Measurements from ENCODE around the gene TSPEAR.

The TSPEAR gene

DNA sequence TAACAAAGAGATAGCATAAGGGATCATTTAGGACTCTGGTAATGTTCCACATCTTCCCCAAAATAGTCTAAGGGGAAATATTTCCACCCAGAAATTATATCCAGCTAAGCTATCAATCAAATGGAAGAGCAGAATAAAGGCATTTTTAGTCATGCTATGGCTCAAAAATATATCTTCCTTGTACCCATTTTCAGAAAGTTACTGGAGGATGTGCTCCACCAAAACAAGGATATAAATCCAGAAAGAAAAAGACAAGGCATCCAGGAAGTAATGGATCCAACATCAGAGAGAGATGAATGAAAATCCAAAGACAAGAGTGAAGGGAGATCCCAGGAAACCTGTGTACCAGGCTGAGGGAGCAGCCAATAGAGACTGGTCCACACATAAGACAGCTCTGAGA lies 102.2 kb downstream of the TSPEAR start:
- DNase-seq (ENCODE audit: extremely low spot score), result no peak
- POLR2A ChIA-PET, result no interaction called here
- CTCF ChIA-PET, result no interaction called here
- no peak for TF ChIP-seq FOXK2 (IDR thresholded peaks at IDR 0.05)
- no peak for TF ChIP-seq ARNT (IDR thresholded peaks at IDR 0.05)
- no peak for TF ChIP-seq FOXA1 (IDR thresholded peaks at IDR 0.05)
- TF ChIP-seq CTBP1 (IDR thresholded peaks at IDR 0.05; ENCODE audit: borderline replicate concordance), result no peak
- no peak for TF ChIP-seq FOXM1 (IDR thresholded peaks at IDR 0.05; ENCODE audit: borderline replicate concordance)
- TF ChIP-seq LEF1 (IDR thresholded peaks at IDR 0.05; ENCODE audit: borderline replicate concordance), result no peak
- no peak for TF ChIP-seq BHLHE40 (IDR thresholded peaks at IDR 0.05; ENCODE audit: borderline replicate concordance)
- no peak for TF ChIP-seq NFRKB (IDR thresholded peaks at IDR 0.05)
- no peak for TF ChIP-seq ZNF384 (IDR thresholded peaks at IDR 0.05)
- no peak for TF ChIP-seq HDGF (IDR thresholded peaks at IDR 0.05; ENCODE audit: borderline replicate concordance)
- TF ChIP-seq L3MBTL2 (conservative IDR thresholded peaks at IDR 0.05), result no peak
- no peak for TF ChIP-seq SUZ12 (IDR thresholded peaks at IDR 0.05)

DNA sequence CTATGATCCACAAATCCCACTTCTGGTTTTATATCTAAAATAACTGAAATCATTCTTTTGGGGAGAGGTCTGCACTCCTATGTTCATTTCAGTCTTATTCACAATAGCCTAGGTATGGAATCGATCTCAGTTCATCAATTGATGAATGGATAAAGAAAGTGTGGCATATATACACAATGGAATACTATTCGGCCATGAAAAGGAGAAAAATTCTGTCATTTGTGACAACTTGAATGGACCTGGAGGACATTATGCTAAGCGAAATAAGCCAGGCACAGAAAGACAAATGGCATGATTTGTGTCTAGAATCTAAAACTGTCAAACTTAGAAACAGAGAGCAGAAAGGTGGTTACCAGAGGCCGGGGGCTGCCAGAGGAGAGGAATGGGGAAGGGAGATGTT lies 104.9 kb downstream of the TSPEAR start:
- POLR2A ChIA-PET, result no interaction called here
- CTCF ChIA-PET, result no interaction called here
- TF ChIP-seq CTBP1 (IDR thresholded peaks at IDR 0.05; ENCODE audit: borderline replicate concordance), result no peak
- no peak for TF ChIP-seq L3MBTL2 (conservative IDR thresholded peaks at IDR 0.05)
- no peak for TF ChIP-seq ELF4 (IDR thresholded peaks at IDR 0.05)
- no peak for TF ChIP-seq TARDBP (IDR thresholded peaks at IDR 0.05)
- no peak for TF ChIP-seq LEF1 (IDR thresholded peaks at IDR 0.05; ENCODE audit: borderline replicate concordance)
- no peak for TF ChIP-seq FOXM1 (IDR thresholded peaks at IDR 0.05; ENCODE audit: borderline replicate concordance)
- DNase-seq (ENCODE audit: extremely low spot score), result no peak

DNA sequence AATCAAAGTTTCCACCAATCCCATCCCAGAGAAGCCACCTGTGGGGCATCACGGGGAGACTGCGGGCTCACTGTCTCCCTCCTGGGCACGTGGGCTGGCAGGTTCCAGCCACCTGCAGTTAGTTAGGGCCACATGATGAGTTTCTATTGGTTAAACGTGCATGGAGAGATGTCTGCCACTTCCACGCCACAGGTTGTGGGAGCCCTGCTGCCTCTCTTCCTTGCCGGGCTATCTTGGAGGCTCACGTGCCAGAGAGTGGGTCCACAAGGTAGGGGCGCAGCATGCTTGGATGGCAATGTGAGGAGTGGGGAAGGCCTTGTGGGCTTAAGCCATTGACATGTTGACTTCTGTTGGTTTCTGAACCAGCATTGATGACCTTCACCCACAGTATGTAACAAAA lies 107.5 kb downstream of the TSPEAR start:
- TF ChIP-seq ZNF384 (IDR thresholded peaks at IDR 0.05) (no peak), BHLHE40 (IDR thresholded peaks at IDR 0.05; ENCODE audit: borderline replicate concordance) (no peak), SP1 (IDR thresholded peaks at IDR 0.05) (no peak), HDGF (IDR thresholded peaks at IDR 0.05; ENCODE audit: borderline replicate concordance) (no peak), NFRKB (IDR thresholded peaks at IDR 0.05) (no peak), FOXM1 (IDR thresholded peaks at IDR 0.05; ENCODE audit: borderline replicate concordance) (no peak), ELF4 (IDR thresholded peaks at IDR 0.05) (no peak), L3MBTL2 (conservative IDR thresholded peaks at IDR 0.05) (no peak), SUZ12 (IDR thresholded peaks at IDR 0.05) (no peak), FOXK2 (IDR thresholded peaks at IDR 0.05) (no peak), TARDBP (IDR thresholded peaks at IDR 0.05) (no peak), FOXA1 (IDR thresholded peaks at IDR 0.05) (no peak), CTBP1 (IDR thresholded peaks at IDR 0.05; ENCODE audit: borderline replicate concordance) (no peak), LEF1 (IDR thresholded peaks at IDR 0.05; ENCODE audit: borderline replicate concordance) (no peak), ARNT (IDR thresholded peaks at IDR 0.05) (no peak), PKNOX1 (IDR thresholded peaks at IDR 0.05) (no peak)
- POLR2A ChIA-PET, result no interaction called here
- DNase-seq (ENCODE audit: extremely low spot score), result no peak
- CTCF ChIA-PET, result no interaction called here

DNA sequence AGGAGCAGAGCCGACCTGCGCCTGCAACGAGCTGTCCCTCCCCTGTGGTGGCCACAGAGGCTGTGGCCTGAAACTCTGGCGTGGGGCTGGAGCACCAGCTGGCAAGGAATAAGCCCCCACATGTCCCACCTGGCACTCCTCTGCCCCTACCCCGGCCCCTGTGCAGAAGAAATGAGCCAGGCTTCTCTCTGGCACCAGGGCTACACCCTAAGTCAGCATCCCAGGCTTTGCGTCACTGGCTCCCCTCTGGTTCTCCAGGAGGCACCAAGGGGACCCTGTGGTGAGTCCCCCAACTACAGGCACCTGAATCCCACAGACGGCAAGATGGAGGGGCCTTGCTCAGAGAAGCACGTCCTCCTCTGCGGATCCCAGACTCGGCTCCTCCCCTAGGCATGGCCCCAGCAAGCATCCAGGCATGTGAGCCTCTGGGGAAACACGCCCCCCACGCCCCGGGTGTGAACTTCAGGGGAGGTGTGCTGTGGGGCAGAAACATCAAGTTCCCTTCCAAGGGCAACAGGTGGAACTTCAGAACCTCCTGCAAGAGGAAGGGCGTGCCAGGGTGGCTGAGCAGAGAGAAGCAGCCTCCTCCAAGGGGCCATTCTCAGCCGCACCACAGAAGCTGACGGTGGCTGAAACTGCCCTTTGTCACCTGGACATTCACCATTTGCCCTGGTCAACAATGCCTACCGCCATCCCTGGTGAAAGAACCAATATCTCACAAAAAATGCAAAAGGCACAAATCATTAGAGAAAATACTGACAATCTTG lies 108.1 kb downstream of the TSPEAR start:
- DNase-seq (ENCODE audit: extremely low spot score), result no peak

GRCh38 chr21:44602463-44602850 lies 108.9 kb downstream of the TSPEAR start:
- POLR2A ChIA-PET, result no interaction called here
- CTCF ChIA-PET, result no interaction called here
- TF ChIP-seq FOXA1 (IDR thresholded peaks at IDR 0.05) (no peak), ELF4 (IDR thresholded peaks at IDR 0.05) (no peak), ZNF384 (IDR thresholded peaks at IDR 0.05) (no peak), FOXK2 (IDR thresholded peaks at IDR 0.05) (no peak), FOXM1 (IDR thresholded peaks at IDR 0.05; ENCODE audit: borderline replicate concordance) (no peak), ARNT (IDR thresholded peaks at IDR 0.05) (no peak), TARDBP (IDR thresholded peaks at IDR 0.05) (no peak), NFRKB (IDR thresholded peaks at IDR 0.05) (no peak), HDGF (IDR thresholded peaks at IDR 0.05; ENCODE audit: borderline replicate concordance) (no peak), SUZ12 (IDR thresholded peaks at IDR 0.05) (no peak), LEF1 (IDR thresholded peaks at IDR 0.05; ENCODE audit: borderline replicate concordance) (no peak), PKNOX1 (IDR thresholded peaks at IDR 0.05) (no peak), CTBP1 (IDR thresholded peaks at IDR 0.05; ENCODE audit: borderline replicate concordance) (no peak), BHLHE40 (IDR thresholded peaks at IDR 0.05; ENCODE audit: borderline replicate concordance) (no peak), L3MBTL2 (conservative IDR thresholded peaks at IDR 0.05) (no peak), SP1 (IDR thresholded peaks at IDR 0.05) (no peak)
- DNase-seq (ENCODE audit: extremely low spot score), result no peak

More for the DNA sequence above, 108.1 kb downstream of the TSPEAR start:
- no peak for TF ChIP-seq NFRKB (IDR thresholded peaks at IDR 0.05)
- TF ChIP-seq SP1 (IDR thresholded peaks at IDR 0.05), result no peak
- TF ChIP-seq SUZ12 (IDR thresholded peaks at IDR 0.05), result no peak
- no peak for TF ChIP-seq FOXA1 (IDR thresholded peaks at IDR 0.05)
- TF ChIP-seq L3MBTL2 (conservative IDR thresholded peaks at IDR 0.05), result no peak
- no peak for TF ChIP-seq BHLHE40 (IDR thresholded peaks at IDR 0.05; ENCODE audit: borderline replicate concordance)
- TF ChIP-seq ELF4 (IDR thresholded peaks at IDR 0.05), result no peak
- TF ChIP-seq CTBP1 (IDR thresholded peaks at IDR 0.05; ENCODE audit: borderline replicate concordance), result no peak
- TF ChIP-seq HDGF (IDR thresholded peaks at IDR 0.05; ENCODE audit: borderline replicate concordance), result no peak
- no peak for TF ChIP-seq ARNT (IDR thresholded peaks at IDR 0.05)
- no peak for TF ChIP-seq ZNF384 (IDR thresholded peaks at IDR 0.05)
- TF ChIP-seq FOXM1 (IDR thresholded peaks at IDR 0.05; ENCODE audit: borderline replicate concordance), result no peak
- TF ChIP-seq LEF1 (IDR thresholded peaks at IDR 0.05; ENCODE audit: borderline replicate concordance), result no peak
- POLR2A ChIA-PET, result no interaction called here
- CTCF ChIA-PET, result interaction anchor here (0.6 kb wide), 1 partner anchor 34 kb away, joined by 4 read pairs; the partner anchor contains the start of gene KRTAP10-10

Measured in HEK293T (cell line).